Naive thymus-derived CD4-positive, alpha-beta T cell (primary cell): Measurements from ENCODE around the gene XIAP. TPM values are rescaled to one million over a fixed set of nuclear protein-coding genes. Genes with fewer than 3 reads are reported as not detected.

Source experiments
- polyA plus RNA-seq, 2 donors: library from polyadenylated mRNA; unstranded; fragments of 300-500 nt; fragmentation: Illumina TruSeq; gene quantifications; one replicate each; pipeline ENCODE4 v1.2.3, GENCODE V29; 2021
- total RNA-seq, 6 experiments: library from RNA in 5 of 6; stranded (reverse) in 5 of 6; gene quantifications; 1 replicate in 5 of 6; 2 replicates in 1 of 6; pipeline ENCODE4 v1.2.3 and lab custom pipeline; 2021 to 2026

Gene XIAP
- total and polyA plus RNA-seq, 7 experiments from 2014 or later: 8.1 to 56.1 (median 33.0) TPM

Other genes with a start within 250 kb of the XIAP start
- gene THOC2, start 127.0 kb upstream of the XIAP start, total RNA-seq: 100 to 1,000 TPM in 2 of 5 experiments, 10 to 100 TPM in 3; 78.7 to 124 (median 92.4) TPM
- gene THOC2, start 127.0 kb upstream of the XIAP start, polyA plus RNA-seq: 10 to 100 TPM; 36.3 to 39.0 TPM
- 100 to 1,000 TPM in 2 of 5 experiments, 10 to 100 TPM in 3; 83.2 to 124 (median 85.3) TPM for gene STAG2, start 101.7 kb downstream of the XIAP start, total RNA-seq
- gene STAG2, start 101.7 kb downstream of the XIAP start, polyA plus RNA-seq: 10 to 100 TPM; 73.6 to 80.2 TPM